PFSK-1 (cell line): ENCODE results near the gene MVK.

Experiments
- FOXP2 ChIP-seq: optimal IDR thresholded peaks from 2 replicates; pipeline ENCODE3; 2011; ENCODE audit warnings: borderline replicate concordance, control low read depth, inconsistent platforms; ENCODE audit not compliant: insufficient read depth; ENCODE audit errors: extremely low read length, extremely low read depth
- POLR2AphosphoS5 ChIP-seq: IDR thresholded peaks from 2 replicates; pipeline ENCODE4 v1.6.1; 2012; ENCODE audit warnings: low read depth, mild to moderate bottlenecking, control low read depth, low read length, moderate library complexity
- SIN3A ChIP-seq: IDR thresholded peaks from 2 replicates; pipeline ENCODE4 v1.6.1; 2012; ENCODE audit warnings: mild to moderate bottlenecking, low read length, moderate library complexity, borderline replicate concordance; ENCODE audit not compliant: insufficient read depth
- TAF1 ChIP-seq: IDR thresholded peaks from 2 replicates; pipeline ENCODE4 v1.6.1; 2012; ENCODE audit warnings: low read length, control low read depth, borderline replicate concordance; ENCODE audit not compliant: insufficient read depth
- TF ChIP-seq, protein P1 (sequence below), 2 experiments: IDR thresholded peaks; 2 replicates each; pipeline versions ENCODE4 v1.6.1 to v1.8.0; 2011 to 2012; ENCODE audit warnings: low read depth in 2 of 2, low read length in 2 of 2, control low read depth in 1 of 2, inconsistent platforms in 1 of 2, mild to moderate bottlenecking in 1 of 2, moderate library complexity in 1 of 2; ENCODE audit not compliant: insufficient read depth in 1 of 2

Gene MVK

GRCh38 chr12:109589691-109590245 is 16.2 kb downstream of the MVK start:
- TF ChIP-seq FOXP2 = no peak
- TF ChIP-seq, protein P1, sequence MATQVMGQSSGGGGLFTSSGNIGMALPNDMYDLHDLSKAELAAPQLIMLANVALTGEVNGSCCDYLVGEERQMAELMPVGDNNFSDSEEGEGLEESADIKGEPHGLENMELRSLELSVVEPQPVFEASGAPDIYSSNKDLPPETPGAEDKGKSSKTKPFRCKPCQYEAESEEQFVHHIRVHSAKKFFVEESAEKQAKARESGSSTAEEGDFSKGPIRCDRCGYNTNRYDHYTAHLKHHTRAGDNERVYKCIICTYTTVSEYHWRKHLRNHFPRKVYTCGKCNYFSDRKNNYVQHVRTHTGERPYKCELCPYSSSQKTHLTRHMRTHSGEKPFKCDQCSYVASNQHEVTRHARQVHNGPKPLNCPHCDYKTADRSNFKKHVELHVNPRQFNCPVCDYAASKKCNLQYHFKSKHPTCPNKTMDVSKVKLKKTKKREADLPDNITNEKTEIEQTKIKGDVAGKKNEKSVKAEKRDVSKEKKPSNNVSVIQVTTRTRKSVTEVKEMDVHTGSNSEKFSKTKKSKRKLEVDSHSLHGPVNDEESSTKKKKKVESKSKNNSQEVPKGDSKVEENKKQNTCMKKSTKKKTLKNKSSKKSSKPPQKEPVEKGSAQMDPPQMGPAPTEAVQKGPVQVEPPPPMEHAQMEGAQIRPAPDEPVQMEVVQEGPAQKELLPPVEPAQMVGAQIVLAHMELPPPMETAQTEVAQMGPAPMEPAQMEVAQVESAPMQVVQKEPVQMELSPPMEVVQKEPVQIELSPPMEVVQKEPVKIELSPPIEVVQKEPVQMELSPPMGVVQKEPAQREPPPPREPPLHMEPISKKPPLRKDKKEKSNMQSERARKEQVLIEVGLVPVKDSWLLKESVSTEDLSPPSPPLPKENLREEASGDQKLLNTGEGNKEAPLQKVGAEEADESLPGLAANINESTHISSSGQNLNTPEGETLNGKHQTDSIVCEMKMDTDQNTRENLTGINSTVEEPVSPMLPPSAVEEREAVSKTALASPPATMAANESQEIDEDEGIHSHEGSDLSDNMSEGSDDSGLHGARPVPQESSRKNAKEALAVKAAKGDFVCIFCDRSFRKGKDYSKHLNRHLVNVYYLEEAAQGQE (IDR thresholded peaks at IDR 0.05; ENCODE audit: insufficient read depth in 1 of 2, low read depth in 2 of 2, low read length in 2 of 2) = no peak
- no peak for TF ChIP-seq TAF1
- TF ChIP-seq POLR2AphosphoS5 = no peak
- no peak for TF ChIP-seq SIN3A

- no peak for TF ChIP-seq TAF1
- TF ChIP-seq POLR2AphosphoS5 = no peak
- TF ChIP-seq, protein P1 (IDR thresholded peaks at IDR 0.05; ENCODE audit: insufficient read depth in 1 of 2, low read depth in 2 of 2, low read length in 2 of 2) = no peak
- no peak for TF ChIP-seq FOXP2
- no peak for TF ChIP-seq SIN3A
Observed at GRCh38 chr12:109590566-109590965, 17.0 kb downstream of the MVK start.

DNA sequence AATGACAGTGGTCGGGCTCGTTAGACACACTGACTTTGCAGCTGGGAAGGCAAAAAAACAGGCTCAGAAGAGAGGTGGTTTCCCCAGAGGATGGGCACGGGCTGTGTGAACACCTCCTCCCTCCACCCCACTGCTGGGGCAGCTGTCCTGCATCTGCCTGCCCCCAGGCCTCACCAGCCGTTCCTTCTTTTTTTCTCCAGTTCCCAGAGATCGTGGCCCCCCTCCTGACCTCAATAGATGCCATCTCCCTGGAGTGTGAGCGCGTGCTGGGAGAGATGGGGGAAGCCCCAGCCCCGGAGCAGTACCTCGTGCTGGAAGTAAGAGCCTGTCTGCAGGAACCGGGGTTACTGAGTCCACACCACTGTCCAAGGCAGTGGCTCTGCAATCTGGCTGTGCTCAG is 17.4 kb downstream of the MVK start:
- no peak for TF ChIP-seq TAF1
- TF ChIP-seq SIN3A = no peak
- no peak for TF ChIP-seq FOXP2
- TF ChIP-seq POLR2AphosphoS5 = no peak
- TF ChIP-seq, protein P1 (IDR thresholded peaks at IDR 0.05; ENCODE audit: insufficient read depth in 1 of 2, low read depth in 2 of 2, low read length in 2 of 2) = no peak

GRCh38 chr12:109592195-109592904 is 18.8 kb downstream of the MVK start:
- TF ChIP-seq FOXP2 (no peak), TAF1 (no peak), SIN3A (no peak), POLR2AphosphoS5 (no peak)
- TF ChIP-seq, protein P1 (IDR thresholded peaks at IDR 0.05; ENCODE audit: insufficient read depth in 1 of 2, low read depth in 2 of 2, low read length in 2 of 2) = no peak

DNA sequence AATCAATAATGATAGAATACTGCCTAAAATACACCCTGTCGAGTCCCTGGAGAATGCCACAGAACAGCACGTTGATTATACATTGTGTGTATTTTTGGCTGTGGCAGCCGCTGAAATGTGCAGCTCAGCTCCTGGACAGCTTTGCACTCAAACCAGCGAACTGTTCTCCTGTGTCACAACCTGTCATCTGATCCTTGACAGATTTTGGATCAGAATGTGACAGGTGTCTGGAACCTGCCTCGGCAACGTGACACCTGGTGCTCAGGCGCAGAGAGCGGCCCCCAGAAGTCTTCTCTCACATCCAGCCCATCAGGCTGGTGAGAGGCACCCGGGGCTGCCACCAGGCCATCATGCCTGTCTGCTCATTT is 19.3 kb downstream of the MVK start:
- no peak for TF ChIP-seq TAF1
- no peak for TF ChIP-seq POLR2AphosphoS5
- TF ChIP-seq, protein P1 (IDR thresholded peaks at IDR 0.05; ENCODE audit: insufficient read depth in 1 of 2, low read depth in 2 of 2, low read length in 2 of 2) = no peak
